Spleen (tissue), 11 donors: ENCODE results near the gene OR10R2. TPM values are rescaled to one million over a fixed set of nuclear protein-coding genes. Genes with fewer than 3 reads are reported as not detected.

ENCODE experiments used
- DNase-seq: peaks from one replicate; pipeline ENCODE4 v3.0.0-alpha.2; 2020
- H3K27ac ChIP-seq, 8 donors: fragments of 200-600 bp; sonication (generic) in 7 of 8; 1 replicate in 4 of 8; 2 replicates in 4 of 8; pipeline versions ENCODE4 v1.5.0 to v1.8.0; 2016 to 2021; ENCODE audit warnings: inconsistent platforms in 4 of 8, mild to moderate bottlenecking in 4 of 8, moderate library complexity in 1 of 8
- H3K27me3 ChIP-seq, 7 donors: fragments of 200-600 bp; sonication (generic) in 6 of 7; replicated peaks in 1 of 7; 1 replicate in 4 of 7; 2 replicates in 3 of 7; pipeline versions ENCODE4 v1.5.0 to v1.8.0; 2016 to 2021; ENCODE audit warnings: inconsistent platforms in 3 of 7, mild to moderate bottlenecking in 1 of 7
- H3K36me3 ChIP-seq, 6 donors: fragments of 200-600 bp; sonication (generic) in 5 of 6; 1 replicate in 4 of 6; 2 replicates in 2 of 6; pipeline versions ENCODE4 v1.5.0 to v1.8.0; 2016 to 2021; ENCODE audit warnings: inconsistent platforms in 2 of 6
- H3K4me1 ChIP-seq, 6 donors: fragments of 200-600 bp; sonication (generic) in 5 of 6; 1 replicate in 3 of 6; 2 replicates in 3 of 6; pipeline versions ENCODE4 v1.5.0 to v1.8.0; 2016 to 2021; ENCODE audit warnings: inconsistent platforms in 3 of 6
- H3K4me3 ChIP-seq, 8 donors: fragments of 200-600 bp; sonication (generic) in 7 of 8; 1 replicate in 4 of 8; 2 replicates in 4 of 8; pipeline versions ENCODE4 v1.5.0 to v1.8.0; 2016 to 2021; ENCODE audit warnings: inconsistent platforms in 4 of 8, mild to moderate bottlenecking in 4 of 8, moderate library complexity in 2 of 8
- H3K9me3 ChIP-seq, 8 donors: fragments of 200-600 bp; sonication (generic) in 7 of 8; 1 replicate in 4 of 8; 2 replicates in 4 of 8; pipeline versions ENCODE4 v1.5.0 to v1.8.0; 2016 to 2021; ENCODE audit warnings: inconsistent platforms in 4 of 8
- CTCF ChIP-seq, 11 experiments: fragments of 200-600 bp in 7 of 11; fragments of 450-650 bp in 4 of 11; sonication (generic) in 4 of 11; IDR thresholded peaks in 8 of 11; conservative IDR thresholded peaks in 3 of 11; 1 replicate in 7 of 11; 2 replicates in 4 of 11; pipeline versions ENCODE4 v1.4.0 to v1.8.0; 2016 to 2021; ENCODE audit warnings: antibody characterized with exemption in 11 of 11, inconsistent platforms in 4 of 11, mild to moderate bottlenecking in 1 of 11
- POLR2A ChIP-seq, 3 donors: fragments of 450-650 bp; IDR thresholded peaks; one replicate each; pipeline ENCODE4 v1.5.1; 2017; ENCODE audit warnings: antibody characterized with exemption in 3 of 3, mild to moderate bottlenecking in 1 of 3
- POLR2AphosphoS5 ChIP-seq, 3 donors: sonication (generic); formaldehyde crosslinking; IDR thresholded peaks; one replicate each; pipeline ENCODE4 v1.5.1; 2017; ENCODE audit warnings: antibody characterized with exemption in 3 of 3
- WGBS, 5 donors: extraction: QIAGEN DNeasy Blood & Tissue Kit in 3 of 5; methylation state at CpG; one replicate each; pipeline versions ENCODE4 v1.1.5 to v1.1.7; 2013 to 2018; 5-methylcytosine and 5-hydroxymethylcytosine counted together
- intact Hi-C: fragments of 100-400 bp; cut with DNase I; formaldehyde crosslinking; loops from one replicate; pipeline ENCODE4 v1.15.0; 2023; ENCODE audit warnings: low total_unique reads
- polyA plus RNA-seq, 3 donors: library from polyadenylated mRNA; stranded (reverse); fragments of 200-250 nt; gene quantifications; one replicate each; pipeline ENCODE4 v1.2.1, GENCODE V29; 2013
- total RNA-seq, 7 donors: library from RNA; depleted of rRNA in 3 of 7; stranded (reverse); fragments of >200 nt in 3 of 7; fragmentation: NEBNext Ultra II Directional in 4 of 7; extraction: Animal tissue kit (Norgen Biotek cat#: 25700) in 4 of 7; gene quantifications; one replicate each; pipeline versions ENCODE4 v1.1.0 to v1.2.1, GENCODE V29; 2016 to 2021
- donor health status: healthy with polysubstance abuse.
- donor health status: DM: no; HTN: no; CAD: no; lungs with moderate emphysema.
- donor health status: DM: no; HTN: no; CAD: no.
- donor health status: Bipolar disorder and iron deficiency.
- donor health status: healthy.
- donor health status: DM: no; HTN: no; CAD: no.
- donor health status: DM: yes; HTN: yes; CAD: no.

Gene OR10R2
- total and polyA plus RNA-seq, 10 donors, result not detected

GRCh38 chr1:158458263-158458662, 13.8 kb upstream of the OR10R2 start:
- no peaks in the 10 kb centered on the region for H3K9me3 ChIP-seq
- intact Hi-C loops, result no loop called here
- H3K27ac ChIP-seq, result no peak overlapping the region
- TF ChIP-seq POLR2A (IDR thresholded peaks at IDR 0.05), result no peak
- TF ChIP-seq POLR2AphosphoS5 (IDR thresholded peaks at IDR 0.05), result no peak
- TF ChIP-seq CTCF (IDR thresholded peaks at IDR 0.05 in 8 of 11, conservative IDR thresholded peaks at IDR 0.05 in 3 of 11), result no peak
- H3K27me3 ChIP-seq, result peaks cover 0 to 5% (median 0%) of the 10 kb centered on the region in 7 donors
- H3K4me1 ChIP-seq, result no peaks in the 10 kb centered on the region
- no peak for DNase-seq
- no peaks in the 10 kb centered on the region for H3K36me3 ChIP-seq
- no peak overlapping the region for H3K4me3 ChIP-seq

DNA sequence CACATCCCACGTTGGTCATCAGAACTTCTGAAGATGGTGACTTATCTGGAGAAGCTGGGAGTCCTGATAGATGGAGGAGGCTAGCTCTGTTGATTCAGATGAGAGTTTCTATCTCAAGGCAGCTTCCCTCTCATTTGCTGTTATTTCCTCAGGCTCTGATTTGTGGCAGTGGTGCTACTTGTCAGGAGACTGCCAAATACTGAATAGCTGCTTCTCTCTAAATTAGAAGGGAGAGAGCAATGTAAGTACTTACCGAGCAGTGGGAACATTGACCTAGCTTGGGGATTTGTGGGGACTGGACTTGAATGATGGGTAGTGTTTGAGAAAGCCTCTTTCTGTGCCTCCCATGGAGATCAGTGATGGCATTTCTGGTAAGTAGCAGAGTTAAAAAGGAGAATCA, 10.5 kb upstream of the OR10R2 start, which contains the start of gene OR10K1:
Gene OR10K1 (plus strand): TSS at position 301 of the 400 bp plus-strand sequence. CDS start 3,728 bp downstream, outside the sequence.
- no peak for TF ChIP-seq POLR2AphosphoS5 (IDR thresholded peaks at IDR 0.05)
- TF ChIP-seq POLR2A (IDR thresholded peaks at IDR 0.05), result no peak
- no peak for TF ChIP-seq CTCF (IDR thresholded peaks at IDR 0.05 in 8 of 11, conservative IDR thresholded peaks at IDR 0.05 in 3 of 11)
- DNase-seq, result no peak
- H3K27ac ChIP-seq, result no peak within 1 kb of the TSS
- intact Hi-C loops, result no loop called here
- no peaks in the 10 kb centered on the region for H3K9me3 ChIP-seq
- no peaks in the 10 kb centered on the region for H3K4me1 ChIP-seq
- no peaks in the 10 kb centered on the region for H3K36me3 ChIP-seq
- 66 to 80% (median 69%) methylated on average over 2 of the region's 2 CpGs for WGBS, 5 donors
- no peaks in the 10 kb centered on the region for H3K27me3 ChIP-seq
- H3K4me3 ChIP-seq, result no peak within 1 kb of the TSS

GRCh38 chr1:158485455-158485854, 13.4 kb downstream of the OR10R2 start:
- WGBS, 5 donors, result 66 to 77% (median 73%) methylated on average over 2 of the region's 2 CpGs
- TF ChIP-seq POLR2AphosphoS5 (IDR thresholded peaks at IDR 0.05), result no peak
- no peak for TF ChIP-seq POLR2A (IDR thresholded peaks at IDR 0.05)
- no peak for TF ChIP-seq CTCF (IDR thresholded peaks at IDR 0.05 in 8 of 11, conservative IDR thresholded peaks at IDR 0.05 in 3 of 11)
- DNase-seq, result no peak

GRCh38 chr1:158491316-158491715, 19.3 kb downstream of the OR10R2 start:
- 48 to 80% (median 65%) methylated on average over 3 of the region's 3 CpGs for WGBS, 5 donors
- H3K27me3 ChIP-seq, result no peaks in the 10 kb centered on the region
- H3K27ac ChIP-seq, result no peak overlapping the region
- intact Hi-C loops, result no loop called here
- no peak for TF ChIP-seq POLR2AphosphoS5 (IDR thresholded peaks at IDR 0.05)
- no peak for TF ChIP-seq POLR2A (IDR thresholded peaks at IDR 0.05)
- no peak for TF ChIP-seq CTCF (IDR thresholded peaks at IDR 0.05 in 8 of 11, conservative IDR thresholded peaks at IDR 0.05 in 3 of 11)
- H3K36me3 ChIP-seq, result no peaks in the 10 kb centered on the region
- no peak for DNase-seq
- H3K9me3 ChIP-seq, result no peaks in the 10 kb centered on the region
- no peaks in the 10 kb centered on the region for H3K4me1 ChIP-seq
- H3K4me3 ChIP-seq, result no peak overlapping the region

More at GRCh38 chr1:158485455-158485854, 13.4 kb downstream of the OR10R2 start:
- H3K4me1 ChIP-seq, result no peaks in the 10 kb centered on the region
- H3K9me3 ChIP-seq, result no peaks in the 10 kb centered on the region
- intact Hi-C loops, result no loop called here
- no peak overlapping the region for H3K4me3 ChIP-seq
- no peaks in the 10 kb centered on the region for H3K36me3 ChIP-seq
- H3K27me3 ChIP-seq, result no peaks in the 10 kb centered on the region
- no peak overlapping the region for H3K27ac ChIP-seq
